GM23248 (cell line): ENCODE data around the gene FERMT3.

ENCODE experiments used
- EZH2 ChIP-seq: fragments of 200-600 bp; sonication (generic); IDR thresholded peaks from 2 replicates; pipeline ENCODE4 v1.6.1; 2018; ENCODE audit warnings: antibody characterized with exemption, mild to moderate bottlenecking; ENCODE audit not compliant: insufficient read depth, poor library complexity, severe bottlenecking
- EZH2phosphoT487 ChIP-seq: fragments of 200-600 bp; sonication (generic); IDR thresholded peaks from 2 replicates; pipeline ENCODE4 v1.6.1; 2018; ENCODE audit warnings: antibody characterized with exemption, moderate library complexity, mild to moderate bottlenecking, low read depth; ENCODE audit not compliant: insufficient read depth

DNA sequence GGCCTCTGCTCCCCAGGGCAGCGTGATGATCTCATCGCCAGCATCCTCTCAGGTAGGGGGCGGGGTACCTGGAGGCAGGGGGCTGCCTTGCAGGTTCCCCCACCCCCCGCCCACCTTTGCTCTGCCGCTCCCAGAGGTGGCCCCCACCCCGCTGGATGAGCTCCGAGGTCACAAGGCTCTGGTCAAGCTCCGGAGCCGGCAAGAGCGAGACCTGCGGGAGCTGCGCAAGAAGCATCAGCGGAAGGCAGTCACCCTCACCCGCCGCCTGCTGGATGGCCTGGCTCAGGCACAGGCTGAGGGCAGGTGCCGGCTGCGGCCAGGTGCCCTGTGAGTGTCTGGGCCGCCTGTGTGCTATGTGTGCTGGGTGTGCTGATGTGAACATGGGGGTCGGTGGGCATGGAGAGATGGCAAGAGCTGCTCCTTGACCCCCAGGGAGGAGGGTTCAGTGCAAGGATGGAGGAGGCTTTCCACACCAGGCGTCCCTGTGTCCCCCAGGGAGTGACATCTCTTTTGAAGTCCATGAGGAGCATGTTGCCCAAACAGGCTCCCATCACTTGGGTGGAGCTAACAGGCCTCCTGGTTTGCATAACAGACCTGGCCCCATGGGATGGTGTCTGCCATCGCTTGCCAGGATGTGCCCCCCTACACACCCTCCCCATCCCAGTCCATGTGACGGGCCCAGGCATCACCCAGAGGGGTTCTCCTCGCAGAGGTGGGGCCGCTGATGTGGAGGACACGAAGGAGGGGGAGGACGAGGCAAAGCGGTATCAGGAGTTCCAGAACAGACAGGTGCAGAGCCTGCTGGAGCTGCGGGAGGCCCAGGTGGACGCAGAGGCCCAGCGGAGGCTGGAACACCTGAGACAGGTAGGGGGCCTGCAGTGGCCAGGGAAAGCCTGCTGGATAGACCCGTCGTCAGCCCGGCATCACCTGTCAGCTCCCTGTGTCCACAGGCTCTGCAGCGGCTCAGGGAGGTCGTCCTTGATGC is 58.9 kb downstream of the FERMT3 start:
- no peak for TF ChIP-seq EZH2
- no peak for TF ChIP-seq EZH2phosphoT487
